AG04450 (cell line): ENCODE measurements around the gene PITRM1. TPM values are rescaled to one million over a fixed set of nuclear protein-coding genes. Genes with fewer than 3 reads are reported as not detected.

Source experiments
- CTCF ChIA-PET: fragments of 300-600, 350-600 bp; formaldehyde crosslinking; extraction: SDS; loops from one replicate; lab custom pipeline; 2022; ENCODE audit warnings: antibody characterized with exemption, inconsistent platforms; lab: Charles Lee
- POLR2A ChIA-PET: fragments of 350-600 bp; formaldehyde crosslinking; extraction: SDS; loops from one replicate; lab custom pipeline; 2021; ENCODE audit warnings: antibody characterized with exemption, inconsistent platforms; lab: Yijun Ruan, JAX
- DNase-seq: peaks from one replicate; pipeline ENCODE4 v3.0.0-alpha.2; 2011; ENCODE audit warnings: low read depth, low spot score
- H3K27ac ChIP-seq: one replicate; pipeline ENCODE4 v1.5.1; 2012; ENCODE audit warnings: low read depth, low read length, control low read depth
- H3K27me3 ChIP-seq: one replicate; pipeline ENCODE4 v1.6.0; 2012; ENCODE audit warnings: low read length; ENCODE audit not compliant: control insufficient read depth, insufficient read depth
- H3K4me3 ChIP-seq: 2 replicates; pipeline ENCODE4 v1.5.1; 2011; ENCODE audit warnings: mild to moderate bottlenecking, low read depth, low read length, control low read depth
- H3K9me3 ChIP-seq: 2 replicates; pipeline ENCODE4 v1.5.1; 2012; ENCODE audit warnings: low read length; ENCODE audit not compliant: control insufficient read depth, insufficient read depth
- CTCF ChIP-seq: IDR thresholded peaks from 2 replicates; pipeline ENCODE4 v1.5.1; 2011; ENCODE audit warnings: low read depth, low read length, control low read depth, inconsistent platforms
- polyA plus RNA-seq: library from polyadenylated mRNA; depleted of rRNA; stranded (reverse); fragments of >200 nt; gene quantifications from 2 replicates; pipeline ENCODE4 v1.2.3, GENCODE V29; 2011

The PITRM1 gene
- polyA plus RNA-seq, 1 experiment, result 52.8 TPM

GRCh38 chr10:3137958-3138726 is 34.4 kb downstream of the PITRM1 start:
- H3K9me3 ChIP-seq, result no peaks in the 10 kb centered on the region; the same call in 1 of the 2 replicates
- no peak overlapping the region for H3K4me3 ChIP-seq
- ChIA-PET POLR2A (no interaction called here), CTCF (interaction anchor here (1.8 kb wide), 1 partner anchor 19 kb away, joined by 4 read pairs; no protein-coding TSS in a partner anchor)
- DNase-seq, result no peak
- TF ChIP-seq CTCF, result no peak
- no peak overlapping the region for H3K27ac ChIP-seq
- H3K27me3 ChIP-seq, result no peaks in the 10 kb centered on the region

DNA sequence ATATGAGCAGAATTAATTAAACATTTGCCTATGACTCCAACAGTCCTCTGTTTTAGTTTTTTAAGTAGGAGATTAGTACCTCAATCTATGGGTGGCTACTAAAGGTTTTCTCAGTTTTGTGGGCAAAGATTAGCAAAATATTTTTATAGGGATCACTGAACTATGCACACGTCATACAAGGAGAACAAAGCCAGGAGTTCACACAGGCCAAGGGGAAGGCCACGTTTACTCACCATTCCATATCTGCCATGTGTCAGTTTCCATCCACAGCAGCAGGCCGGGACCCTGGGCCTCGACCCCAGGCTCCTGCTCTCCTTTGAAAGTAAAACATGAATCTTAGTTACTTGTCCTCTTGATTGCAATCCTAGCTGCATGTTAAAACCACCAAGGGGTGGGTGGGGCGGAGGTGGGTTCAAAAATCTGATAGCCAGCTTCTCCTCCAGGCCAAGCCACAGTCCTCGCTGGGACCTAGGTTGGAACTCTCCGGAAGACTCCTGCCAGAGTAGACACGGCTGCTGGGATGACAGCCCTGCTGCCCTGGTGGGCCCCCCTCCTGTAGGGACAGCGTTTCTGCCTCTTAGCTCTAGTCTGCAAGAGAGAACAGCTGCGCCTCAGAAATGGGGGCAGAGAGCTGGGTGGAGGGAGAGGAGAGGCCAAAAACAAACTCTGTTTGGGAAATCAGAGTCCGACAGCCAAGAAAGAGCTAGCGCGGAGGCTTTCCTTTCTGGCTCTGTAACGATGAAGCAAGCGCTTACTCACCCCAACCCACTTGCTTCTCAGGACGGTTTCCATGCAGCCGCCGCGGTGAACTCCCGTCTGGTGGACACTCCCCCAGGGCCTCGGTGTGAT is 35.6 kb downstream of the PITRM1 start:
- Histone ChIP-seq H3K27ac (peak overlapping the region; percentile 61), H3K4me3 (no peak overlapping the region), H3K9me3 (no peaks in the 10 kb centered on the region; the same call in 1 of the 2 replicates), H3K27me3 (no peaks in the 10 kb centered on the region)
- no peak for TF ChIP-seq CTCF
- CTCF ChIA-PET, result no interaction called here
- POLR2A ChIA-PET, result no interaction called here
- DNase-seq, result peak; percentile 26

- no peaks in the 10 kb centered on the region; the same call in 1 of the 2 replicates for H3K9me3 ChIP-seq
- no peak for TF ChIP-seq CTCF
- ChIA-PET CTCF (interaction anchor here (1.1 kb wide), 1 partner anchor 92 kb away, joined by 5 read pairs; no protein-coding TSS in a partner anchor), POLR2A (no interaction called here)
- no peak overlapping the region for H3K4me3 ChIP-seq
- H3K27ac ChIP-seq, result peak overlapping the region; percentile 31
- DNase-seq, result no peak
- no peaks in the 10 kb centered on the region for H3K27me3 ChIP-seq
Observed at GRCh38 chr10:3136336-3136735, 36.2 kb downstream of the PITRM1 start.

- no peaks in the 10 kb centered on the region; the same call in 1 of the 2 replicates for H3K9me3 ChIP-seq
- H3K27ac ChIP-seq, result no peak overlapping the region
- no peak overlapping the region for H3K4me3 ChIP-seq
- DNase-seq, result no peak
- no peak for TF ChIP-seq CTCF
- ChIA-PET POLR2A (no interaction called here), CTCF (interaction anchor here (1.1 to 1.3 kb wide), 2 partner anchors 14 to 91 kb away, joined by 4 to 5 read pairs; no protein-coding TSS in a partner anchor)
- H3K27me3 ChIP-seq, result no peaks in the 10 kb centered on the region
Observed at GRCh38 chr10:3135006-3135405, 37.6 kb downstream of the PITRM1 start.
